Muscle of back (tissue), 11 donors: Measurements from ENCODE around the gene STRAP. TPM values are rescaled to one million over a fixed set of nuclear protein-coding genes. Genes with fewer than 3 reads are reported as not detected.
"Not testable (repeated sequence)": the region's sequence is repeated elsewhere in the genome, so short reads cannot be mapped to it uniquely, and the experiment has no call there.

Experiments
- DNase-seq, 3 donors: peaks; one replicate each; pipeline versions ENCODE4 v3.0.0 to v3.0.0-alpha.2; 2013
- polyA plus RNA-seq, 10 donors: library from polyadenylated mRNA; unstranded; fragments of 120-200 nt; gene quantifications; one replicate each; pipeline ENCODE4 v1.2.1, GENCODE V29; 2013; ENCODE audit not compliant: insufficient read length in 10 of 10

The STRAP gene
- polyA plus RNA-seq, 10 donors, result 120 to 145 (median 130) TPM

DNA sequence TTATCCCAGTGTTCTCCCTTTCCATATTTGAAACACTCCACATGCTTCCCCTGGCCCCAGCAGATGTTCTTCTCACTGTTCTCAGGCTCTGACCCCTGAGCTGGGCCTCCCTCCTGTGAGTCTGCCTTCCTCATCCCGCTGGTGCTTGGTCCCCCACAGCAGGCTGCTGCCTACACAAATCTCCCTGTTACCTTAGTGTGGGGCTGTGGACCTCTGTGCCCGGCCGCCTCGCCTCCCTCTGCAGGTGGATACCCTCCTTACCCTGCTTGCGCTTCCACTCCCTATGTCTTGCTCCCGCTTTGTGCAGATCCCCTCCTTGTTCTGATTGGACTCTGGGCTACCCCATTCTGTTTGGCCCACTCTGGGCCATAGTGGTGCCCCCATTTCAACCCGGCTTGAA, 35.9 kb downstream of the STRAP start:
- no peak for DNase-seq

DNA sequence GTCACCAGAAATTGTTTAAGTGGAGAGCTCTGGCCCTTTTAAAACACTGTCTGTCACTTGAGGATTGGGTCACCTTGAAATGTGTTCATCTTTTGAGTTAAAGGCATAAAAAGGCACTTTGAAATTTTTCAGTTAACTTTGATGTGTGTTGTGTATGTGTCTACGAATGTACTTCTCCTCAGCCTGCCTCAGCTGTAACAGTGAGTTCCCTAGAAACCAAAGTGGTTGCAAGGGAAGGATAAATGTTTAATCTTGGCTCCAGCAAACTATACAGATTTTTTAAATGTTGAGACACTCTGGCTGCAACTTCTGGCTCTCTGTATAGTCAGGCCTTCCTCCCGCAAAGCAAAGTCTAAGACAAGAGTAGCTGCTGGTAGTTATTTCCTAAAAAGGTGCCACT, 37.2 kb downstream of the STRAP start:
- peak; percentile 29 to 82 (median 59) for DNase-seq

DNA sequence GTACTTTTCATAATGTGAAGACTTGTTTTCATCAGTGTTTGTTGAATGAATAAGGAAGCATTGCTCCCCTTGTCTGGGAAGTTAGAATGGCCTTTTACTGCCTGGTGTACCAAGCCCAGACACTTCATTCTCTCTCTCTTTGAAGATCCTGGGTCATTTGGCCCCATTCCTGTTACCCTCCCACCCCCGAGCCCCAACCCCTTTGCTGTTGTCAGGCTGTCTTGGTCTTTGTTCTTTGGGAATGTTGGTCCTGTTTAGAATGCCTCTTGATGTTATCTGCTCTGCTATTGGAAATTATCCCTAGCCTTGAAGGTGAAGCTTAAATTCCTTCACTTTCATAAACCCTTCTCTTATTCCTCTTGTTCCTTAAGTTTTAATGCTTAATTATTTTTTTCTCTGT, 42.8 kb downstream of the STRAP start:
- no peak for DNase-seq

DNA sequence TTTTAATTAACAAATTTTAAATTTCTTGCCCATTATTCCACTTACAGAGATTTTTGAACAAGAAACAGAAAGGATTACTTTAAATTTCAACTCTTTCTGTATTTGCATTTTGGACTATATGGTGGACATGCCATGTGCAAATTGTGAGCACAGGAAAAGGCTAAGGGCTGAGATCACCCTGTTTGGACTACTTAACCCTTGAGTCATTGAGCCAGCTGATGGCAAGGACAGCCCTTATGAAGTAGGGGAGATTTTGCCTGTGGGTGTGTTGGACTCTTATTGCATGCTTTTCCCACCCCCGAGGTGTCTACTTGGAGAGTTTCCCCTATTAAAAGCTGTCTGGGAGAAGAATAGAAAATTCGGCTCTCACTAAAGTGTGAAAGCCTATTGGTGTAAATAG, 46.2 kb downstream of the STRAP start:
- peak in 1 of 3 donors; percentile 64 for DNase-seq

DNA sequence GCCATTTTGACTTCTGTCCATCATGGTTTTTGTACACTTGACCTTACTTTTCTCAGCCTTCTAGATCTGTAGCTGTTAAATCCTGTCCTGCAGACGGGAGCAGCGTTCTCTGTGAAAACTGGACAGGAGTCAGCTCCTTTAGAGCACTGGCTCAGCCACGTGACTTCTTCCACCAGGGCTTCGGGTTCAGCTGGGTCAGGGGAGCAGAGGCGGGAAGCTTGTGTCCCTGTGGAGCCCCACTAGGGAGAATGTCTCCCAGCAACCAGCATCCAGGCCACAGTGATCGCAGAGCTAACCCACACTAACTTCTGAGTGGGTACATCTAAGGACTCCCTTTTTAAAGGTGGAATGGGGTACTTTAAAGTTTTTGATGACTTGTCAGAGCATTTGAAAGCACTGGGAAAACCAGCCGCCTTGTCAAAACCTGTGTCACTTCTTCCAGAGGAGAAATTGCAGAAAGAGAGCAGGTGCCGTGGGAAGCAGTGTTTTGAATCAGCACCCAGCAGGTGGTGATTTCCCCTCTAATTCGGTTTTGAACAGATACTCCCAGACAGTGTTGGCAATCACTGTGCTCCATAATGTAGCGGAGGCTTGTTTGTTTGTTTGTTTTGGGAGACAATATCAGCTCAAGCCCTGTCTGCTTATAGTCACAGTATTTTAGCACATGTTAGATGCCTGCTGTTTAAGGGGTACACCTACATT, 46.8 kb downstream of the STRAP start:
- DNase-seq, result no peak

DNA sequence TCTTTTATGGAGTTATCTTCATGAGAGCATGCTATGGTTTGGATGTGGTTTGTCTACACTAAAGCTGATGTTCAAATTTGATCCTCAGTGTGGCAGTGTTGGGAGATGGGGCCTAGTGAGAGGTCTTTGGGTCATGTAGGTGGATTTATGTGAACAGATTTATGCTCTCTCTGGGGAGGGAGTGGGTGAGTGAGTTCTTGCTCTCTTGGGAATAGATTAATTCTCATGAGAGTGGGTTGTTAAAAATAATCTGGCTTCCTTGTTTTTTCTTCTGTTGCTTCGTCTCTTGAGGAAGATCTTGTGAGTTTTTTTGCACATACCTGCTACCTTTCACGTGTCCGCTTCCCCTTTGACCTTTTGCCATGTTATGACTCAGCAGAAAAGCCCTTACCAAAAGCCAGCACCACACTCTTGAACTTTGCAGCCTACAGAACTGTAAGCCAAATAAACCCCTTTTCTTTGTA, 49.4 kb downstream of the STRAP start:
- DNase-seq, result no peak

DNA sequence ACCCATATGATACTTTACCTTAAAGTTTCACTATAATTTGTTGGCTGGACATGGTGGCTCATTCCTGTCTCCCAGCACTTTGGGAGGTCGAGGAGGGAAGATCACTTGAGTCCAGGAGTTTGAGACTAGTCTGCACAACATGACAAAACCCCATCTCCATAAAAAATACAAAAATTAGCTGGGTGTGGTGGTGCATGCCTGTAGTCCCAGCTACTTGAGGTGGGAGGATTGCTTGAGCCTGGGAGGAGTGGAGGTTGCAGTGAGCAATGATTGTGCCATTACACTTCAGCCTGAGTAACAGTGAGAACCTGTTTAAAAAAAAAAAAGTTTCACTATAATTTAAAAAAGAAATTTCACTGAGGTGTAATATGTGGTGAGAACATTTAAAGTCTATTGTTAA, 50.1 kb downstream of the STRAP start:
- no peak for DNase-seq

DNA sequence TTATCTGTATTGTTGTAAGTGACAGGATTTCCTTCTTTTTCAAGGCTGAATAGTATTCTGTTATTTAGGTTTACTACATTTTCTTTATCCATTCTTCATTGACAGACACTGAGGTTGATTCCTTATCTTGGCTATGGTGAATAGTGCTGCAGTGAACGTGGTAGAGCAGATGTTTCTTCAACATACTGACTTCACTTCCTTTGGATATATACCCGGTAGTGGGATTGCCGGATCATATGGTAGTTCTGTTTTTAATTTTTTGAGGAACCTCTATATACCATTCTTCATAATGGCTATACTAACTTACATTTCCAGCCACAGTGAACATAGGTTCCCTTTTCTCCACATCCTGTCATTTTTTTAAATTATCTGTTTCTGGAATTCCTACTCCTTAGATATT, 50.8 kb downstream of the STRAP start:
- no peak for DNase-seq

DNA sequence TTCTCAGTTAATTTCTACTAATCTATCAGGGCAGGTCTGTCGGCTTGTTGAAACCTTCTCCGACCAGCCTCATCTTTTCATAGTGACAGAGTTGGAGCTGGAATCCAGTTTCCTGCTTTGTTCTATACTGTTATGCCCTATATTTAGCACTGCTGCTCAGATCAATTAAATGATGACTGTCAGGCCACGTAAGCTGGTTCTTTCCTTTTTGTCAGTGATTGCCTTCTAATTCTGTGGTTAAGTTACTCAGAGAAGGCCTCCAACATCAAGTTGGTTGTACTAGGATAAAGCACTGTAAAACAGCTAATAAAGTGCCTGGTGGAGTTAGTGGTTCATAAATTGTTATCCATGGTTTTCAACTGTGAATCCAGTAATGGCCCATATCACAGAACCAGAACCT, 51.6 kb downstream of the STRAP start:
- DNase-seq, result peak in 1 of 3 donors; percentile 6

DNA sequence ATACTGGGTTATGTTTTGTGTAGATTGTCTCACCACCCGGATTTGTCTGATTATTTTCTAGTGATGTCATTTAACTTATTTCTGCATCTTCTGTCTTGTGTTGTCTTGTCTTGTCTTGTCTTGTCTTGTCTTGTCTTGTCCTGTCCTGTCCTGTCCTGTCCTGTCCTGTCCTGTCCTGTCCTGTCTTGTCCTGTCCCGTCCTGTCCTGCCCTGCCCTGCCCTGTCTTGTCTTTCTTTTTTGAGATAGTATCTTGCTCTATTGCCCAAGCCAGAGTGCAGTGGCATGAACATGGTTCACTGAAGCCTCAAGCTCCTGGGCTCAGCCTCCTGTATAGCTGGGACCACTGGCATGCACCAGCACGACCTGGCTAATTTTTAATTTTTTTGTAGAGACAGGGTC, 54.6 kb downstream of the STRAP start:
- DNase-seq, result no peak

DNA sequence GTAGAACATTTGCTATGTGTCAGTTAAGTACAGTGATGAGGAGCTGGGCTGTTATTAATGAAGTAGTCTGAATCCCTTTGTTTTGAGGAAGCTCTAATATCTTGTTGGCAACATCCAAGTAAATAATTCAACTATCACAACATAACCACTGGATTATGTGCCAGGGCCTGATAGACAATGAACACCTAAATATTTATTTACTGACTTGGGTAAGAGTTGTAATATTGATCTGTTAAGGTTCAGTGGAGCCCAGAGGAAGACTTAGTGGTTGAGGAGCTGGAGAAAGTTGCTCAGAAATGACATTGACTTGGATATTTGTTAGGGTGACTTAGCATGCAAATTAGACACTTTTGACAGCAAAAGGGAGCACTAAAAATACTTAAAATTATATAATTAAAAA, 55.7 kb downstream of the STRAP start:
- no peak for DNase-seq

DNA sequence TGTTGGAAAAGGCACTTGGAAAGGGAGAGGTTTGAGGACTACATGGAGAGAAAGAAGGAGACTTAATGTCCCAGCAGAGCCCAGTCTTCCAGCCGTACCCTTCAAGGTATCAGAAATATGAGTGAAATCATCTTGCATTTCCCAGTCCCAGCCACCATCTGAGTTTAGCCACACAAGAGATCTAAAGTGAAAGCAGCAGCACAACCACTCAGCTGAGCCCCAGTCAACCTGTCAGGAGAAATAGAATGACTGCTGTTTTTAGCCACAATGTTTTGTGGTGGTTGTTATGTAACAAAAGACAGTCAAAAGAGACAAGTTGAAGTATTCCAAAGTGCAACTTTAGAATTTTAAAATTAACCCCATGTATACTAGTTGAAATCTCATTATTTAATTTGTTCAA, 56.9 kb downstream of the STRAP start:
- DNase-seq, result no peak

DNA sequence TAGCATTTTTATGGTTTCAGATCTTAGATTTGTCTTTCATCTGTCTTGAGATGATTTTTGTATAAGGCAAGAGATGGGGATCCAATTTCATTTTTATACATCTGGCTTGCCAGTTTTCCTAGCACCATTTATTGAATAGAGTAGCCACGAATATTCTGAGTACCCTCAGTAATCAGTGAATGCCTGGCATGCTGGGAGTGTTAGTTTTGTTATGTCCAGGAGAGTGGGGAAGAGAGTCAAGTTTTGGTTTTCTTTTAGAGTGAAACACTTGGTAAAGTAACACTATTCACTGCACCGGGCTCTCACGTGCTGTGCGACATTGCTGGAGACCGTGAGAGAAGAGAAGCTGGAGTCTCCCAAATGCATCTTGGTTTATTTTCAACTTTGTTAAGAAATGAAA, 60.3 kb downstream of the STRAP start:
- no peak for DNase-seq

DNA sequence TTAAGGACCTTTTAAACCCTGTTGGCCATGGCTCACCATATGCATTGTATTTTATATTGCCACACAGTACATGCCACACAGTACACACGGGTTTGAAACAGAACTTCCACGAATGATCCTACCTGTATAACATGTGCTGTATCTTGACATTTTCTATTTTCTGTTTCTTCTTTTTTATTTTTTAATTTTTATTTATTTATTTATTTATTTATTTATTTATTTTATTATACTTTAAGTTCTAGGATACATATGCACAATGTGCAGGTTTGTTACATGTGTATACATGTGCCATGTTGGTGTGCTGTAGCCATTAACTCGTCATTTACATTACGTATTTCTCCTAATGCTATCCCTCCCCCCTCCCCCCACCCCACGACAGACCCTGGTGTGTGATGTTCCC, 61.3 kb downstream of the STRAP start:
- DNase-seq, result not testable (repeated sequence)

DNA sequence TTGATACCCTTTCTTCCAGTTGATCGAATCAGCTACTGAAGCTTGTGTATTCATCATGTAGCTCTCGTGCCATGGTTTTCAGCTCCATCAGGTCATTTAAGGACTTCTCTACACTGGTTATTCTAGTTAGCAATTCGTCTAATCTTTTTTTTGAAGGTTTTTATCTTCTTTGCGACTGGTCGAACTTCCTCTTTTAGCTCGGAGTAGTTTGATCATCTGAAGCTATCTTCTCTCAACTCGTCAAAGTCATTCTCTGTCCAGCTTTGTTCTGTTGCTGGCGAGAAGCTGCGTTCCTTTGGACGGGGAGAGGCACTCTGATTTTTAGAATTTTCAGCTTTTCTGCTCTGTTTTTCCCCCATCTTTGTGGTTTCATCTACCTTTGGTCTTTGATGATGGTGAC, 66.3 kb downstream of the STRAP start:
- not testable (repeated sequence) for DNase-seq

Other genes with a start within 250 kb of the STRAP start
- gene EPS8, start 93.0 kb upstream of the STRAP start, polyA plus RNA-seq, result 10 to 100 TPM; 34.3 to 52.8 (median 39.8) TPM
- 10 to 100 TPM; 28.7 to 39.1 (median 32.5) TPM for gene DERA, start 28.9 kb downstream of the STRAP start, polyA plus RNA-seq